ENCODE data around the gene EIPR1.

The EIPR1 gene

DNA sequence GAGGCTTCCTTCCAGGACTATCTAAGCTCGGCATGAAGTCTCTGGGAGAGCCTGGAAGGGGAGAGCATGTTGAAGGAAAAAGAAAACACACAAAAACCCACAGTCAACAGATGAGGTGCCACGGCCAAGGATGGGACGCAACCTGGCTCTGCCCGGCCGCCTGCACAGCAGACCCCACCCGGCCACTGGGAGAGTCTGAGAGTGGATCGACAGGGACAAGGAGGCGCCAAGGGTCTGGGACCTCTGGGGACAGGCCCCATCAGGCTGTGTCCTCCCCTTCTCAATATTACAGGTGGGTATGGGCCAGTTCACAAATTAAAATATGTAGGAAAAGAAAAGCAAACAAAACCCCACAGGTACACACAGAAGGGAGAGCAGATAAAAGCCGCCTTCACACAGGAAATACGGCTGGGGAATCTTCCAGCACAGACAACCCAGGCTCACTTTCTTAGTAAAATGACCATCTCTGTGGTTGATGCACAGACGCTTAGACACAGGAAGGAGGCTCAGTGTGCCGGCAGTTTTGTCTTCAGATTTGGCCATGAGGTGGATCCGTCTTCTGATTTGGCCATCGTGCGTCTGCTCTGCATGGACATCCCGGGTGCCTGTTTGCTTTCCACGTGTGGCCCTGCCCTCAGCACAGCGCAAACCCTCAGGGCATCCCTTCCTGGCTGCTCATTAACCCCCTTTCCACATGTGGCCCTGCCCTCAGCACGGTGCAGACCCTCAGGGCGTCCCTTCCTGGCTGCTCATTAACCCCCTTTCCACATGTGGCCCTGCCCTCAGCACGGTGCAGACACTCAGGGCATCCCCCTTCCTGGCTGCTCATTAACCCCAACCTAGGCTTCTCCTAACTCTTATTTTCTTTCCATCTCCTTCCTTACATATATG, 138.4 kb downstream of the EIPR1 start:
- no peak for DNase-seq

DNA sequence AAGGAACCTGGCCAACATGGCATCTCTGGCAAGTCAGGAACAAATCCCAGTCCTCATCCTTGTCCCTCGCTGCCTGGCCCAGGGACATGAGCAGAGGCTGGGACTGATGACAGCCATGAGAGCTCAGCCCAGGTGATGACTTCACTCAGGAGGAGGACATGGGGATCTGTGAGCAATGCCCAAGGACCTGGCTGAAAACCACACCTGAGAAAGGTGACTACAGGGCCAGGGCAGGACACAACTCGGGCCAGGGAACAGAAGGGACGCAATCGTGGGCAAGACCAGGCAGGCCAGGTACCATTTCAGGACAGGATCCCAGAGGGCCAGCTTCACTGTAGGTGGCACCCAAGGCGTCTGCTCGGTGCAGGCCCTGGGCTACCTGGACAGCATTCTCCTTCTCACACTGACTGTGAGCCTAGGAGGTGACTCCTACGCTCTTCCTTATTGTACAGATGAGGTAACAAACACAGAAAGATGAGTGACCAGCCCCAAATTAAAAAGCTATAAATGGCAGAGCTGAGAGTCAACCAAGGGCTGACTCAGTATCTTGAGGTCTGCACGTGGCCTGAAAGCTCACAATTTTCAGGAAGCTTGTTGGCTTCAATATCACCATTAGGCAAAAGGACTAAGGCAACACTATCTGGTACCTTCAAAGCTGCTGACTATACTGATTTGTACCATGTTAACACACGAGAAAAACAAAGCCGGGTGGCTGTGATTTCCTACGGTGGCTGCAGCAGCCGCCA, 141.1 kb downstream of the EIPR1 start:
- no peak for DNase-seq

- DNase-seq, result no peak
These were observed 143.7 kb downstream of the EIPR1 start for GRCh38 chr2:3233877-3234276.

- DNase-seq, result no peak
These were observed 148.4 kb downstream of the EIPR1 start for GRCh38 chr2:3229221-3229620.

GRCh38 chr2:3224681-3225080, 152.9 kb downstream of the EIPR1 start:
- no peak for DNase-seq

DNA sequence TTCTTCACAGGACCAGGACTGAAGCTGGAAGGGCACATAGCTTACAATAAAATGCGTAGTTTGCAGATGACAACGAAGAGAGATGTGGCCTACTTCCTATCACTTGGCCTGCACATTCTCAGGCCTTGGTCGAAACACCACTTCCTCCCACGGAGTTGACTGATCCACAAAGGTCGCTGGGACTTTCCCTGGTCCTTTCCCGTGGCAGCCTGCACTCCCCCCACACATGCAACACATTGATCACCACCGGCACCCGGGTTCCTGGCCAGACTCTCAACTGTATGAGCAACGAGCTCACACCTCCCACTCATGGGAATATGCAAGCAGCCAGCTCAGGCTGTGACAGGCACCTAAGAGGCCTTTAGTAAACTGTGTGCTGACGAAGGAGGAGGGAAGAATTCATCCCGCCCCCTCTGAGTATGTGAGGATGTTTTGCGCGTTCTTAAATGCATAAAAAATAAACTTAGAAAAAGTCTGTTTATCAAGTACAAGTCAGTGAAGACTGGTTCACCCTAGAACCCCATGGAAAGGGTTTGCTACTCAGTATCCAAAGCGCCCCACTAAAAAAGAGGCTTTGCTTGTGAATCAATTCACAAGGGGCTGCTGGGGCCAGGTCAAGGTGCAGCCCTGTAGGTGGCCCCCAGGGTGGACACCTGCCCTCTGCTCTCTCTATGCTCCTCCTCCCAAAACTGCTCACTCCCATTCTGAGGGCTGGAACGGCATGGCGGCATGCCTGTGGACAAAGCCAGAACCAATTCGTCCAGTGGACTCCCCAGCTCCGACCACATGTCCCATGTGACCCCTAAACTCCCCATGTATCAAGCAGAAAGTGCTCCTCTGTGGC, 154.3 kb downstream of the EIPR1 start:
- DNase-seq, result no peak

DNA sequence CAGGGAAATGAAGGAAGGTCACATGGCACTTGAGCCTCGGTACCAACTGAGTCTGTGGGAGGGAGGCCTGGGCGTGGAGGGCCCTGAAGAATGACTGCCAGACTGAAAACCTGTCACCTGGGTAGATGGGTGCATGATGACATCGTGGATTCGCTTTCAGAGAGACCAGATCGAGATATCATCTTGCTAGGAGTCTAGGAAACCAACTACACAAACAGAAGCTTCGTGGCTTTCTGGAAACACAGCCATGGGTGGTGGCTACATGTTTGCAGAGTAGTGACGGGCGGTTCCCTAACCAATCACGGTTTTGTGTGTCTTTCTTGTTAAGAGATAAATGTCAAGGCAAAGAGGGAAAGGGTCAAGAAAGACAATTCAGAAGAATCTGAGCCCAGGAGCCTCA, 155.0 kb downstream of the EIPR1 start:
- DNase-seq, result no peak

DNA sequence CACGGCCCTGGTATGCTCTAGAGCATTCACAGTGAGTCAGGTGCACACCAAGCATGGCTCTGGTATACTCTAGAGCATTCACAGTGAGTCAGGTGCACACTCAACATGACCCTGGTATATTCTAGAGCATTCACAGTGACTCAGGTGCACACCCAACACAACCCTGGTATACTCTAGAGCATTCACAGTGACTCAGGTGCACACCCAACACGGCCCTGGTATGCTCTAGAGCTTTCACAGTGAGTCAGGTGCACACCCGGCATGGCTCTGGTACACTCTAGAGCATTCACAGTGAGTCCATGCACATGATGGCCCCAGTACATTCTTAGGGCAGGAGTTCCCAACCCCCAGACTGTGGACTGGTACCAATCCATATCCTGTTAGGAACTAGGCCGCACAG, 158.1 kb downstream of the EIPR1 start:
- no peak for DNase-seq

DNA sequence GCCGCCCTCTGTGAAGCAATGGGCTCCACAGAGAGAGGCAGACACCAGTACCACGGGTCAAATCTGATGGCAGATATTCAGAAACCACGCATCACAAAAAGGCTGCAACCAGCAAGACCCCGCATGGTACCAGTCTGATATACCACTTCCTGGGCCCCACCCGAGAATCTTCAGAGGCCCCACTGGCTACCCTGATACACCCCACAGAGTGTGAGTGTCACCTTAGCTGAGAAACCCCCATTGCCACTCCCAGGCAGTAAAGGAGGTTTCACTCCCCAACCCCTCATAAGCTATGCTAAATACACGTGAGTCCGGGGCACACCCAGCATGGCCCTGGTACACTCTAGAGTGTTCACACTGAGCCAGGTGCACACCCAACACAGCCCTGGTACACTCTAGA, 160.0 kb downstream of the EIPR1 start:
- DNase-seq, result no peak

- no peak for DNase-seq
These were observed 160.7 kb downstream of the EIPR1 start for GRCh38 chr2:3216841-3217495.

DNA sequence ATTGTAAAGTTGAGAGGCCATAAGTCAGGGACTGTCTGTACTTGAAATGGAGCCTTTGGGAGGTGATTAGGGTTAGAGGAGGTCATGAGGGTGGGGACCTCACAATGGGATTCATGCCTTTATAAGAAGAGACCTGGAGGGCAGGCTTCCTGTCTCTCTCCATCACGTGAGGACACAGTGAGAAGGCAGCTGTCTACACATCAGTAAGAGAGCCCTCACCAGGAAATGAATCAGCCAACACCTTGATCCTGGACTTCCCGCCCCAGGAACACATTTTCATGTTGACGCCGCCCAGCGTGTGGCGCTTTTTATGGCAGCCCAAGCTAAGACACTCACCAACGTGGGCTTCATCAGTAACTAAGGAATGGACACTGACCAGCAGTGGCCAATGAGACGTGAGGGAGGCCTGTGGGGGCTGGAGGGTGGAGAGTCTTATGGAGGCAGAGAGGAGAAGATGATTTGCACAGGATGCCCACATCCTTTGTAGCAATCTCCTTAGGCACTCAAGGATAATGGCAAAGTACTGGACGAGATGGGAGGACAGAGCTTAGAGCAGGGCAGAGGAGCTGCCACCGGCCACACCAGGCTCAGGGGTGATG, 162.7 kb downstream of the EIPR1 start:
- DNase-seq, result no peak

GRCh38 chr2:3214065-3214464, 163.6 kb downstream of the EIPR1 start:
- DNase-seq, result no peak

GRCh38 chr2:3212984-3213383, 164.6 kb downstream of the EIPR1 start:
- DNase-seq, result no peak

- DNase-seq, result no peak
These were observed 165.6 kb downstream of the EIPR1 start for GRCh38 chr2:3212061-3212362.

DNA sequence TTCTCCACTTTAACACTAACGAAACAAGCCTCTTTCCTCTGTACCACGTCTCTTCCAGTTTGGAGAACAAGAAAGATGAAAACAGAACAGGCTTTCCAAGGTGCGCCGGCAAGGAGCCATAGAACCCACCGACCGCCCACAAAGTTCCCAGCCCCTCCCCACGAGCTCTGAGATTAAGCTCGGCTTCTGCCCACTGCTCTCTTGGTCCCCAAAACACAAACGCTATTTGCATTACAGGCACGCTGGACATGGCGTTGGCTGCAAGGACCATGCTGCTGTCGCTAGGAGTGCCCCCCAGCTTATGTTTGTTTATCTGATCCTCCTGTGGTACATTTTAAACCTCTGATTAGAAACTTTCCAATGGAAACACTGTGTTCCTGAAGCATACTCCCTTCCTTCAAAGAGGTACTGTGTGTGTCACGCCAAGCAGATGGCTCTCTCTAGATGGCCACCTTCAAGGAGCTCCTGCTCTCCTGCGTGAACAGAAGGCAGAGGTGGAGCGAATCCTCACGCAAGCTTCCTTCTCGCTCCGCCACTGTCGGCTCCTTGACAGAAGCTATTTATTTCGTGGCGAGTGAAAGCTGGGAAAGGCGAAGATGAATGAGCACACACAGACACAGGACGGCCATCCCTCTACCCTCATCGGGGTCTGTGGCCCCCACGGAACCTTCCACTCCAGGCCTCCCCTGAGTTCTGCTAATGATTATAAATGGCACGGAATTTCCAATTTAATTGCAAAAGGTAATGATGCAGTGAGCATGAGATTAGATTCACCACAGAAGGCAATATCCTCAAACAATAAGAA, 166.2 kb downstream of the EIPR1 start:
- no peak for DNase-seq

- DNase-seq, result no peak
These were observed 167.4 kb downstream of the EIPR1 start for GRCh38 chr2:3210257-3210656.

GRCh38 chr2:3209258-3209657, 168.4 kb downstream of the EIPR1 start:
- no peak for DNase-seq

DNA sequence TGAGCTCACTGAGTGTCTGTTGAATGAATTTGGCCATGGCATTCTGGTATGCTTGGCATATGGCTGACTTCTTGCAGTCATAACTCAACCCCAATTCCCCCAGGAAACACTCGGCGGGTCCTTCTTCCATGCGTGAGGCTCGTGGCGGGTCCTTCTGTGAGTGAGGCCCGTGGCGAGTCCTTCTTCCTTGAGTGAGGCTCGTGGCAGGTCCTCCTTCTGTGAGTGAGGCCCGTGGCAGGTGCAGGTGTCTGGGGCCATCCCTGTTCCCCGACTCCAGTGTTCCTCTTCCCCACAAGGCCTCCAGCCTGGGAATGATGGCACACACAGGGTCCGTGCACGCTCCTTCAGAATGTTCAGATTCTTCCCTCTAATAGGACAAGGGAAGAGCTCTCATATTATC, 169.0 kb downstream of the EIPR1 start:
- no peak for DNase-seq

GRCh38 chr2:3208179-3208578, 169.4 kb downstream of the EIPR1 start:
- DNase-seq, result no peak

DNA sequence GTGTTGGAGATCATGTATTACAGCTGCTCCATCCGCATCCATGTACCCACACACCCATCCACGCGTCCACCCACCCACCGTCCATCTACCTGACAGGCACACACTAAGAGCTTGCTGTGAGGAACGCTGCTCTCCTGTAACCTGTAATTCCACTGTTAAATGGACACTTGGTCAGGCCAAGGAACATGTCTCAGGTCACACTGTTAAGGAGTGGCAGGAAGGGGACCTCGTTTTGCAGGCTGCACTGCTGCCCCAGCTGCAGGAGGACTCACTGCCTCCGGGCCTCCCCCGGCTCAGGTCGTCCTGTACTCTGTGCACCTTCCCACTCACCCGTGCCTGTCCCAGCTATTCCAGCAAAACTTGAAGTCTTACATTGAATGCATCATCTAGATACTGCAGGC, 170.5 kb downstream of the EIPR1 start:
- no peak for DNase-seq

DNA sequence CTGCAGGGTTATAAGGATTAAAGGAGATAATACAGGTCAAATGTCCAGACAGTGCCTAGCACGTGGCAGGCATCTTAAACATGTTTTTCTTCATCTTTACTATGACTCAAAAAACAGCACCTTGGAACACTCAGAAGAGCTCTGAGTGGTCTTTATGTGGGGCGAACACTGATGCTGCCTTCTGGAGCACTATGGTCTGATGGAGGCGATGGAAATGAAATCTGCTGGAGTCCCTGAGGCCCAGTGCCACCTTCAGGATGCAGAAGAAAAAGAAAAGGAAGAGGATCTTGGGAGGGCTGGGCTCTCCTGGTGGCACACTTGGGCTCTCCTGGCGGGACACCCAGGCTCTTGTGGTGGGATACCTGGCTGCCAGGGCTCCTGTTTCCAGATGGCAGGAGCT, 171.8 kb downstream of the EIPR1 start:
- DNase-seq, result no peak
